Stomach (tissue), 9 donors: ENCODE data around the gene PLEKHD1. TPM values are rescaled to one million over a fixed set of nuclear protein-coding genes. Genes with fewer than 3 reads are reported as not detected.
A peak's percentile ranks its signal among the peaks of the same experiment; 100 is the strongest.

Experiments
- DNase-seq, 2 donors: peaks; one replicate each; pipeline versions ENCODE4 v3.0.0 to v3.0.0-alpha.2; 2013 to 2019
- H3K27ac ChIP-seq, 5 donors: fragments of 200-600 bp in 4 of 5; sonication (generic) in 4 of 5; one replicate each; pipeline ENCODE4 v1.5.1; 2013 to 2019; ENCODE audit warnings: mild to moderate bottlenecking in 1 of 5, moderate library complexity in 1 of 5
- H3K27me3 ChIP-seq, 3 donors: fragments of 200-600 bp; sonication (generic); one replicate each; pipeline ENCODE4 v1.5.1; 2017 to 2019; ENCODE audit warnings: mixed run types in 1 of 3
- H3K36me3 ChIP-seq, 4 donors: fragments of 200-600 bp; sonication (generic); 1 replicate in 3 of 4; 2 replicates in 1 of 4; pipeline ENCODE4 v1.5.1; 2016 to 2019
- H3K4me1 ChIP-seq, 4 donors: fragments of 200-600 bp; sonication (generic); one replicate each; pipeline ENCODE4 v1.5.1; 2016 to 2019
- H3K4me3 ChIP-seq, 4 donors: fragments of 200-600 bp; sonication (generic) in 3 of 4; one replicate each; pipeline ENCODE4 v1.5.1; 2016 to 2019; ENCODE audit warnings: mild to moderate bottlenecking in 1 of 4
- H3K9me3 ChIP-seq, 4 donors: fragments of 200-600 bp; sonication (generic); one replicate each; pipeline ENCODE4 v1.5.1; 2016 to 2019
- EP300 ChIP-seq: sonication (generic); formaldehyde crosslinking; IDR thresholded peaks from one replicate; pipeline ENCODE4 v1.6.1; 2017; ENCODE audit warnings: antibody characterized with exemption
- POLR2A ChIP-seq, 4 donors: fragments of 450-650 bp; IDR thresholded peaks; one replicate each; pipeline ENCODE4 v1.6.1; 2016; ENCODE audit warnings: antibody characterized with exemption in 4 of 4, control low read depth in 2 of 4, mild to moderate bottlenecking in 1 of 4, moderate library complexity in 1 of 4
- POLR2AphosphoS5 ChIP-seq, 3 donors: sonication (generic); formaldehyde crosslinking; IDR thresholded peaks; one replicate each; pipeline ENCODE4 v1.6.1; 2016; ENCODE audit warnings: antibody characterized with exemption in 3 of 3
- WGBS, 5 donors: extraction: QIAGEN DNeasy Blood & Tissue Kit in 3 of 5; methylation state at CpG; one replicate each; pipeline versions ENCODE4 v1.1.5 to v1.1.7; 2013 to 2018; 5-methylcytosine and 5-hydroxymethylcytosine counted together
- intact Hi-C: fragments of 100-400 bp; cut with DNase I; formaldehyde crosslinking; loops from one replicate; pipeline ENCODE4 v1.15.1; 2023; ENCODE audit warnings: low total_unique reads
- polyA plus RNA-seq, 3 donors: library from polyadenylated mRNA; stranded (reverse); fragments of 200-250 nt; gene quantifications; one replicate each; pipeline ENCODE4 v1.2.3, GENCODE V29; 2013
- total RNA-seq, 5 donors: library from RNA; depleted of rRNA; stranded (reverse); fragments of >200 nt; gene quantifications; one replicate each; pipeline versions ENCODE4 v1.1.0 to v1.2.3, GENCODE V29; 2014 to 2016
- TF ChIP-seq, protein P1 (sequence below), 7 experiments: fragments of 450-650 bp in 4 of 7; fragments of 200-600 bp in 3 of 7; sonication (generic) in 3 of 7; IDR thresholded peaks; one replicate each; pipeline ENCODE4 v1.5.1; 2016 to 2019; ENCODE audit warnings: antibody characterized with exemption in 7 of 7, control low read depth in 2 of 7, mild to moderate bottlenecking in 1 of 7
- donor health status: healthy with polysubstance abuse.
- donor health status: Bipolar disorder and iron deficiency.
- donor health status: healthy.

PLEKHD1 gene
- total and polyA plus RNA-seq, 8 donors, result 0.08 to 0.55 (median 0.14) TPM; not detected in 4

DNA sequence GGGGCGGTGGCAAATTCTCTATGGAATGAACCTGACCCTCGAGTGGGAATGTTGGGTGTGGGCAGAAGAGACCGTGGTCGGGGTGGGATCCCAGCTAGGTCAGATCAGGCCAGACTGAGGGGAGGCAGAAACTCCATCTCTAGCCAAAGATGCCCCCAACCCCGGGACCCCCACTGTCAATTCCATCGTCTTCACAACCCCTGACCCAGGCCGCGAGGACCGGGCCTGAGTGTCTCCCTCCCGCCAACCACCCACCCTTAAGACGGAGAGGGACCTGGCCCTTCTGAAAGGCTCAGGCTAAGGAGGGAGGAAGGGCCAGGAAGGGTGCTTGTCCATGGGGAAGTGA, 760 bp downstream of the PLEKHD1 start:
- H3K27me3 ChIP-seq, result peaks cover 5 to 75% (median 38%) of the 10 kb centered on the region in 3 donors
- TF ChIP-seq POLR2A (IDR thresholded peaks at IDR 0.05) (no peak), EP300 (no peak), POLR2AphosphoS5 (IDR thresholded peaks at IDR 0.05) (no peak)
- TF ChIP-seq, protein P1, sequence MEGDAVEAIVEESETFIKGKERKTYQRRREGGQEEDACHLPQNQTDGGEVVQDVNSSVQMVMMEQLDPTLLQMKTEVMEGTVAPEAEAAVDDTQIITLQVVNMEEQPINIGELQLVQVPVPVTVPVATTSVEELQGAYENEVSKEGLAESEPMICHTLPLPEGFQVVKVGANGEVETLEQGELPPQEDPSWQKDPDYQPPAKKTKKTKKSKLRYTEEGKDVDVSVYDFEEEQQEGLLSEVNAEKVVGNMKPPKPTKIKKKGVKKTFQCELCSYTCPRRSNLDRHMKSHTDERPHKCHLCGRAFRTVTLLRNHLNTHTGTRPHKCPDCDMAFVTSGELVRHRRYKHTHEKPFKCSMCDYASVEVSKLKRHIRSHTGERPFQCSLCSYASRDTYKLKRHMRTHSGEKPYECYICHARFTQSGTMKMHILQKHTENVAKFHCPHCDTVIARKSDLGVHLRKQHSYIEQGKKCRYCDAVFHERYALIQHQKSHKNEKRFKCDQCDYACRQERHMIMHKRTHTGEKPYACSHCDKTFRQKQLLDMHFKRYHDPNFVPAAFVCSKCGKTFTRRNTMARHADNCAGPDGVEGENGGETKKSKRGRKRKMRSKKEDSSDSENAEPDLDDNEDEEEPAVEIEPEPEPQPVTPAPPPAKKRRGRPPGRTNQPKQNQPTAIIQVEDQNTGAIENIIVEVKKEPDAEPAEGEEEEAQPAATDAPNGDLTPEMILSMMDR (IDR thresholded peaks at IDR 0.05), result no peak
- WGBS, 5 donors, result 61 to 76% (median 66%) methylated on average over 11 of the region's 11 CpGs
- H3K9me3 ChIP-seq, result no peaks in the 10 kb centered on the region
- H3K36me3 ChIP-seq, result no peaks in the 10 kb centered on the region
- peaks cover 17 to 20% (median 18%) of the 10 kb centered on the region in 4 donors for H3K4me1 ChIP-seq
- intact Hi-C loops, result no loop called here
- DNase-seq, result no peak
- no peak overlapping the region for H3K27ac ChIP-seq
- peak overlapping the region in 1 of 4 donors; percentile 61 for H3K4me3 ChIP-seq

DNA sequence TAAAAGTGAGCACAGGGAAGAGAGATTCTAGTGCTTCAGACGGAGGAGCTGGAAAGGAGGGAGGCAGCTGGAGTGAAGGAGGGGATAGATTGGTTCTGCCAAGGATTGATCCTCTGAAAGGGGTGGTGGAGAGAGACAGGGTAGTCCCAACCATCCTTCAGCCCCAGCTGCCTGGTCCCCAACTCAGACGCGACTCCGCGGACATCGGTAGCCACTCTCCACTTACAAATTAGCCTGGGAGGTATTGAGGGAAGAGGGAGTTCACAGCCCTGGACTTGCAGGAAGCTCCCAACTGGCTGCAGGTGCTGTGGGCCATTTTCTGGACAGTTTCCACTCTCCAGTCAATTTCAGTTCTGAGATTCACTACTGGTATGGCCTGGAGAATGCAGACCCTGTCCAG, 1.2 kb downstream of the PLEKHD1 start:
- no peak overlapping the region for H3K4me3 ChIP-seq
- 84 to 91% (median 88%) methylated on average over 6 of the region's 6 CpGs for WGBS, 5 donors
- TF ChIP-seq EP300 (no peak), POLR2A (IDR thresholded peaks at IDR 0.05) (no peak), POLR2AphosphoS5 (IDR thresholded peaks at IDR 0.05) (no peak)
- TF ChIP-seq, protein P1 (IDR thresholded peaks at IDR 0.05), result no peak
- no peaks in the 10 kb centered on the region for H3K9me3 ChIP-seq
- peaks cover 17 to 20% (median 18%) of the 10 kb centered on the region in 4 donors for H3K4me1 ChIP-seq
- no peak overlapping the region for H3K27ac ChIP-seq
- DNase-seq, result no peak
- no peaks in the 10 kb centered on the region for H3K36me3 ChIP-seq
- intact Hi-C loops, result no loop called here
- peaks cover 5 to 74% (median 38%) of the 10 kb centered on the region in 3 donors for H3K27me3 ChIP-seq

DNA sequence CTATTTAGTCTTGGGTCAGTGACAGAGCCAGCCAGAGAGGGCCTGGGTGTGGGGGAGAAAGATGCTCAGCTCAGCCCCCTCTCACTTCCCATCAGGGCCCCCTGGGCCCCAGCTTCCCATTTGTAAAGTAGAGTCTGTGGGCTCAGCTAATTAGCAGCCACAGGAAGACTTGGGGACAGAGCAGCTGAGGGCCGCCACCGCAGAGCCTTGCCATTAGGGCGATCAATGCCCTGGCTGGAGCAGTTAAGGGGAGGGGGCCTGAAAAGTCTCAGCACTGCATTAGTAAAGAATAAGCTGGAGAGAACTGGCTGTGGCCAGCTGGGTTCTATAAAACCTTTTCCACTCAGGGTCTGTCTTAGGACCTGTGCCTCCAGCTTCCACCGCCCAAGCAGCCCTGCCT, 2.7 kb downstream of the PLEKHD1 start:
- Histone ChIP-seq H3K36me3 (no peaks in the 10 kb centered on the region), H3K4me1 (peaks cover 17 to 20% (median 18%) of the 10 kb centered on the region in 4 donors), H3K4me3 (no peak overlapping the region), H3K27me3 (peaks cover 5 to 67% (median 38%) of the 10 kb centered on the region in 3 donors), H3K9me3 (no peaks in the 10 kb centered on the region), H3K27ac (no peak overlapping the region)
- DNase-seq, result no peak
- intact Hi-C loops, result no loop called here
- TF ChIP-seq POLR2A (IDR thresholded peaks at IDR 0.05) (no peak), EP300 (no peak)
- TF ChIP-seq, protein P1 (IDR thresholded peaks at IDR 0.05), result no peak
- 81 to 99% (median 94%) methylated on average over 4 of the region's 4 CpGs for WGBS, 5 donors

DNA sequence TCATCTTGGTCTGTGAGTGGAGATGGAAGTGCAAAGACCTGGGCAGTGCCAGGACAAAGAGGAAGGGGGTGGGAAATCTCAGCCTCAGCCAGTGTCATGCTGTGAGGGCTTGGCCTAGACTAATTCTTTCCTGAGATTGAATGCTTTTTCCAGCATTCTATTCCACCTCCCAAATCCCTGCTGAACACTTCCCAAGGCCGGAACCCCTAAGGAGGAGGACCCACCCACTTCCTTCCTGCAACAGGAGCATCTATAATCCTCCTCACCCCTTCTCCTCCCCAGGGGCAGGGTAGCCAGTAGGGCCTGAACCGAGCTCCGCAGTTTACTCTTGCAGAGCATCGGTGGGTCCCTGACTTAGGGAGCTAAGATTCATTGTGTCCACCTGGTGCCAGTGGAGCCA, 3.2 kb downstream of the PLEKHD1 start:
- 66 to 93% (median 78%) methylated on average over 4 of the region's 4 CpGs for WGBS, 5 donors
- DNase-seq, result no peak
- H3K9me3 ChIP-seq, result no peaks in the 10 kb centered on the region
- no peaks in the 10 kb centered on the region for H3K36me3 ChIP-seq
- intact Hi-C loops, result no loop called here
- TF ChIP-seq POLR2A (IDR thresholded peaks at IDR 0.05) (no peak), EP300 (no peak), POLR2AphosphoS5 (IDR thresholded peaks at IDR 0.05) (no peak)
- TF ChIP-seq, protein P1 (IDR thresholded peaks at IDR 0.05), result no peak
- no peak overlapping the region for H3K4me3 ChIP-seq
- H3K27me3 ChIP-seq, result peaks cover 5 to 61% (median 38%) of the 10 kb centered on the region in 3 donors
- H3K4me1 ChIP-seq, result peaks cover 17 to 20% (median 18%) of the 10 kb centered on the region in 4 donors
- H3K27ac ChIP-seq, result no peak overlapping the region
